ENCODE measurements around the gene RFTN1. TPM values are rescaled to one million over a fixed set of nuclear protein-coding genes. Genes with fewer than 3 reads are reported as not detected.

Gene RFTN1
- total and polyA plus RNA-seq, 8 donors = 1.9 to 14.0 (median 2.9) TPM

- H3K4me1 ChIP-seq = no peaks in the 10 kb centered on the region
- H3K27ac ChIP-seq = no peak overlapping the region
- DNase-seq (no peak), FAIRE-seq (no peak), ATAC-seq (no peak)
- H3K9me3 ChIP-seq = no peaks in the 10 kb centered on the region
- no peaks in the 10 kb centered on the region for H3K36me3 ChIP-seq
- no peak overlapping the region for H3K4me3 ChIP-seq
- 94 to 95% methylated on average over 4 of the region's 4 CpGs for WGBS, 2 donors
- no peak for TF ChIP-seq CTCF (IDR thresholded peaks at IDR 0.05)
- no peaks in the 10 kb centered on the region for H3K27me3 ChIP-seq
- intact Hi-C loops (cut with DNase I) = no loop called here
Measured at GRCh38 chr3:16330351-16330750, 183.1 kb downstream of the RFTN1 start.

- ATAC-seq (no peak), DNase-seq (no peak), FAIRE-seq (no peak)
- Histone ChIP-seq H3K4me1 (no peaks in the 10 kb centered on the region), H3K36me3 (no peaks in the 10 kb centered on the region), H3K9me3 (no peaks in the 10 kb centered on the region), H3K27me3 (no peaks in the 10 kb centered on the region), H3K27ac (no peak overlapping the region), H3K4me3 (no peak overlapping the region)
- intact Hi-C loops (cut with DNase I) = no loop called here
- WGBS, 2 donors = 89 to 90% methylated on average over 9 of the region's 9 CpGs
- TF ChIP-seq CTCF (IDR thresholded peaks at IDR 0.05) = no peak
Measured at GRCh38 chr3:16329826-16330129, 183.7 kb downstream of the RFTN1 start.

- H3K27ac ChIP-seq = no peak overlapping the region
- no peak for ATAC-seq
- 83 to 90% methylated on average over 15 of the region's 15 CpGs for WGBS, 2 donors
- H3K9me3 ChIP-seq = no peaks in the 10 kb centered on the region
- TF ChIP-seq CTCF (IDR thresholded peaks at IDR 0.05) = no peak
- intact Hi-C loops (cut with DNase I) = no loop called here
- no peak for FAIRE-seq
- H3K4me3 ChIP-seq = no peak overlapping the region
- H3K36me3 ChIP-seq = no peaks in the 10 kb centered on the region
- H3K27me3 ChIP-seq = no peaks in the 10 kb centered on the region
- no peaks in the 10 kb centered on the region for H3K4me1 ChIP-seq
- DNase-seq = no peak
Measured at GRCh38 chr3:16329036-16329825, 184.3 kb downstream of the RFTN1 start.

GRCh38 chr3:16328124-16328523 is 185.4 kb downstream of the RFTN1 start:
- Histone ChIP-seq H3K4me1 (no peaks in the 10 kb centered on the region), H3K9me3 (no peaks in the 10 kb centered on the region), H3K27me3 (no peaks in the 10 kb centered on the region), H3K4me3 (no peak overlapping the region), H3K27ac (no peak overlapping the region), H3K36me3 (peaks cover 0 to 4% (median 0%) of the 10 kb centered on the region in 3 donors)
- no peak for TF ChIP-seq CTCF (IDR thresholded peaks at IDR 0.05)
- DNase-seq = no peak
- ATAC-seq = no peak
- FAIRE-seq = no peak
- WGBS, 2 donors = 95 to 99% methylated on average over 6 of the region's 6 CpGs
- intact Hi-C loops (cut with DNase I) = no loop called here

GRCh38 chr3:16326724-16327349 is 186.7 kb downstream of the RFTN1 start:
- FAIRE-seq = no peak

More at GRCh38 chr3:16326724-16327349, 186.7 kb downstream of the RFTN1 start:
- no peak overlapping the region for H3K27ac ChIP-seq
- peaks cover 0 to 10% (median 0%) of the 10 kb centered on the region in 3 donors for H3K36me3 ChIP-seq
- H3K4me1 ChIP-seq = no peaks in the 10 kb centered on the region
- no peaks in the 10 kb centered on the region for H3K9me3 ChIP-seq
- ATAC-seq = no peak
- TF ChIP-seq CTCF (IDR thresholded peaks at IDR 0.05) = no peak
- DNase-seq = no peak
- H3K27me3 ChIP-seq = no peaks in the 10 kb centered on the region
- WGBS, 2 donors = 86 to 89% methylated on average over 15 of the region's 15 CpGs
- intact Hi-C loops (cut with DNase I) = no loop called here
- no peak overlapping the region for H3K4me3 ChIP-seq

Measured in pancreas (tissue), 10 donors.